ENCODE results near the gene SLC41A3.
"Not testable (repeated sequence)": the region's sequence is repeated elsewhere in the genome, so short reads cannot be mapped to it uniquely, and the experiment has no call there.

DNA sequence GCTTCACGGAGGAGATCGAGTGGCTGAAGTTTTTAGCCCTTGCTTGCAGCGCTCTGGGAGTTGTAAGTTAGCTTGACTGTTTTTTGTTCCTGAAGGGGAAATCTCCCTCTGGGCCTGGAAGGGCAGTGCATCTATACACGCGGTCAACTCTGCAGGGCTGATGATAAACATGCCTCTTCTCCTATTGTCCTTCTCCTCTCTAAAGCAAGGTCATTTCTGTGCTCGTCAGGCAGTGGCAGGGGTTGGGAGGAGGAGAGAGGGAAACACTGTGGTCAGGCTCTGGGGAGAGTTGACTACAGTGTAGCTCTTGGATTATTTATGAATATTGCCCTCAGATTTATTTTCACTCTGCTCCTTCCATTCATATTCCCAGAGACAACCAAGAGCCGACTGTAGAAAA, 106.8 kb downstream of the SLC41A3 start:
- TF ChIP-seq, protein P1, sequence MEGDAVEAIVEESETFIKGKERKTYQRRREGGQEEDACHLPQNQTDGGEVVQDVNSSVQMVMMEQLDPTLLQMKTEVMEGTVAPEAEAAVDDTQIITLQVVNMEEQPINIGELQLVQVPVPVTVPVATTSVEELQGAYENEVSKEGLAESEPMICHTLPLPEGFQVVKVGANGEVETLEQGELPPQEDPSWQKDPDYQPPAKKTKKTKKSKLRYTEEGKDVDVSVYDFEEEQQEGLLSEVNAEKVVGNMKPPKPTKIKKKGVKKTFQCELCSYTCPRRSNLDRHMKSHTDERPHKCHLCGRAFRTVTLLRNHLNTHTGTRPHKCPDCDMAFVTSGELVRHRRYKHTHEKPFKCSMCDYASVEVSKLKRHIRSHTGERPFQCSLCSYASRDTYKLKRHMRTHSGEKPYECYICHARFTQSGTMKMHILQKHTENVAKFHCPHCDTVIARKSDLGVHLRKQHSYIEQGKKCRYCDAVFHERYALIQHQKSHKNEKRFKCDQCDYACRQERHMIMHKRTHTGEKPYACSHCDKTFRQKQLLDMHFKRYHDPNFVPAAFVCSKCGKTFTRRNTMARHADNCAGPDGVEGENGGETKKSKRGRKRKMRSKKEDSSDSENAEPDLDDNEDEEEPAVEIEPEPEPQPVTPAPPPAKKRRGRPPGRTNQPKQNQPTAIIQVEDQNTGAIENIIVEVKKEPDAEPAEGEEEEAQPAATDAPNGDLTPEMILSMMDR (IDR thresholded peaks at IDR 0.05; ENCODE audit: control extremely low read depth in 1 of 3, insufficient read depth in 1 of 3, low read depth in 1 of 3, low read length in 3 of 3) = not testable (repeated sequence)
- not testable (repeated sequence) for TF ChIP-seq TAF1 (IDR thresholded peaks at IDR 0.05; ENCODE audit: low read depth, low read length); ZNF274 (IDR thresholded peaks at IDR 0.05; ENCODE audit: borderline replicate concordance, extremely low read depth, low read length); PHF8 (conservative IDR thresholded peaks at IDR 0.05; ENCODE audit: low read depth, low read length)
- TF ChIP-seq, protein P2, sequence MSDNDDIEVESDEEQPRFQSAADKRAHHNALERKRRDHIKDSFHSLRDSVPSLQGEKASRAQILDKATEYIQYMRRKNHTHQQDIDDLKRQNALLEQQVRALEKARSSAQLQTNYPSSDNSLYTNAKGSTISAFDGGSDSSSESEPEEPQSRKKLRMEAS (IDR thresholded peaks at IDR 0.05) = not testable (repeated sequence)
